Gastrocnemius medialis (tissue), 4 donors: ENCODE data around the gene KRT7. TPM values are rescaled to one million over a fixed set of nuclear protein-coding genes. Genes with fewer than 3 reads are reported as not detected.

Experiments used
- ATAC-seq, 2 donors: fragments of 150-250 bp; one replicate each; pipeline ENCODE4 v1.9.1; 2016
- DNase-seq, 2 donors: peaks; one replicate each; pipeline ENCODE4 v3.0.0-alpha.2; 2019
- H3K27ac ChIP-seq, 4 donors: fragments of 200-600 bp; sonication (generic); 1 replicate in 1 of 4; 2 replicates in 3 of 4; pipeline ENCODE4 v1.5.1; 2016 to 2018; ENCODE audit warnings: mild to moderate bottlenecking in 2 of 4, moderate library complexity in 1 of 4
- H3K27me3 ChIP-seq, 3 donors: fragments of 200-600 bp; sonication (generic) in 2 of 3; 1 replicate in 1 of 3; 2 replicates in 2 of 3; pipeline versions ENCODE4 v1.5.1 to v1.6.0; 2016 to 2019; ENCODE audit warnings: mild to moderate bottlenecking in 1 of 3, moderate library complexity in 1 of 3
- H3K36me3 ChIP-seq, 2 donors: fragments of 200-600 bp; sonication (generic) in 1 of 2; one replicate each; pipeline ENCODE4 v1.5.1; 2017 to 2018
- H3K4me1 ChIP-seq, 2 donors: fragments of 200-600 bp; sonication (generic) in 1 of 2; one replicate each; pipeline ENCODE4 v1.5.1; 2016 to 2017; ENCODE audit warnings: mild to moderate bottlenecking in 2 of 2
- H3K4me3 ChIP-seq, 4 donors: fragments of 200-600 bp; sonication (generic) in 3 of 4; 1 replicate in 1 of 4; 2 replicates in 3 of 4; pipeline ENCODE4 v1.5.1; 2016 to 2019; ENCODE audit warnings: mild to moderate bottlenecking in 2 of 4
- H3K9me3 ChIP-seq, 3 donors: fragments of 200-600 bp; sonication (generic) in 2 of 3; 1 replicate in 1 of 3; 2 replicates in 2 of 3; pipeline ENCODE4 v1.5.1; 2016 to 2019
- POLR2A ChIP-seq, 2 donors: fragments of 450-650 bp; IDR thresholded peaks; one replicate each; pipeline ENCODE4 v1.6.1; 2017; ENCODE audit warnings: antibody characterized with exemption in 2 of 2, mild to moderate bottlenecking in 2 of 2, moderate library complexity in 2 of 2
- in situ Hi-C, 4 donors: fragments of 200-750 bp; cut with MboI; loops; one replicate each; pipeline versions ENCODE4 v1.15.0 to v1.8.0; 2017; ENCODE audit warnings: low sequenced_read_pairs in 4 of 4
- intact Hi-C: fragments of 100-400 bp; cut with DNase I; formaldehyde crosslinking; loops from one replicate; pipeline ENCODE4 v1.15.1; 2023; ENCODE audit warnings: low total_unique reads
- total RNA-seq, 4 donors: library from RNA; depleted of rRNA; stranded (reverse); fragments of >200 nt; gene quantifications; one replicate each; pipeline versions ENCODE4 v1.1.0 to v1.2.3, GENCODE V29; 2016
- TF ChIP-seq, protein P1 (sequence below), 5 experiments: fragments of 450-650 bp in 3 of 5; fragments of 200-600 bp in 2 of 5; sonication (generic) in 2 of 5; IDR thresholded peaks in 4 of 5; conservative IDR thresholded peaks in 1 of 5; 1 replicate in 4 of 5; 2 replicates in 1 of 5; pipeline ENCODE4 v1.5.1; 2016 to 2019; ENCODE audit warnings: antibody characterized with exemption in 5 of 5, mild to moderate bottlenecking in 3 of 5, moderate library complexity in 3 of 5

Gene KRT7
- total RNA-seq, 4 donors from 2014 or later, result 0.39 to 4.4 (median 1.2) TPM

DNA sequence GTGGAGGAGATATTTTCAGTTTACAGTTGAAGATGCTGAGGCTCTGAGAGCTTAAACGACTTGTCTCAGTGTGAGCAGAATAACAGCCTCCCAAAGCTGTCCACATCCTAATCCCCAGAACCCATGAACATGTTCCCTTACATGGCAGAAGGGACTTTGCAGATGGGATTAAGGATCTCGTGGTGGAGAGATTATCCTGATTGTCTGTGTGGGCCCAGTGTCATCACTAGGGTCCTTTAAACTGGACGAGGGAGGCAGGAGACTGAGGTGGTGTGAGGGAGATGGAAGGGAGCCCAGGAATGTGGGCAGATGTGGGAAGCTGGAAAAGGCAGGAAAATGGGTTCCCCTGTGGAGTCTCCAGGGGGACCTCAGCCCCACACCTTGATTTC lies 31.6 kb upstream of the KRT7 start:
- in situ Hi-C loops (no loop called here), intact Hi-C loops (no loop called here)
- ATAC-seq (no peak), DNase-seq (no peak)
- H3K27me3 ChIP-seq, result peaks cover 0 to 4% (median 0%) of the 10 kb centered on the region in 3 donors
- peaks cover 16 to 20% of the 10 kb centered on the region in 2 donors for H3K4me1 ChIP-seq
- no peak overlapping the region for H3K27ac ChIP-seq
- TF ChIP-seq POLR2A (IDR thresholded peaks at IDR 0.05), result no peak
- TF ChIP-seq, protein P1, sequence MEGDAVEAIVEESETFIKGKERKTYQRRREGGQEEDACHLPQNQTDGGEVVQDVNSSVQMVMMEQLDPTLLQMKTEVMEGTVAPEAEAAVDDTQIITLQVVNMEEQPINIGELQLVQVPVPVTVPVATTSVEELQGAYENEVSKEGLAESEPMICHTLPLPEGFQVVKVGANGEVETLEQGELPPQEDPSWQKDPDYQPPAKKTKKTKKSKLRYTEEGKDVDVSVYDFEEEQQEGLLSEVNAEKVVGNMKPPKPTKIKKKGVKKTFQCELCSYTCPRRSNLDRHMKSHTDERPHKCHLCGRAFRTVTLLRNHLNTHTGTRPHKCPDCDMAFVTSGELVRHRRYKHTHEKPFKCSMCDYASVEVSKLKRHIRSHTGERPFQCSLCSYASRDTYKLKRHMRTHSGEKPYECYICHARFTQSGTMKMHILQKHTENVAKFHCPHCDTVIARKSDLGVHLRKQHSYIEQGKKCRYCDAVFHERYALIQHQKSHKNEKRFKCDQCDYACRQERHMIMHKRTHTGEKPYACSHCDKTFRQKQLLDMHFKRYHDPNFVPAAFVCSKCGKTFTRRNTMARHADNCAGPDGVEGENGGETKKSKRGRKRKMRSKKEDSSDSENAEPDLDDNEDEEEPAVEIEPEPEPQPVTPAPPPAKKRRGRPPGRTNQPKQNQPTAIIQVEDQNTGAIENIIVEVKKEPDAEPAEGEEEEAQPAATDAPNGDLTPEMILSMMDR (IDR thresholded peaks at IDR 0.05 in 4 of 5, conservative IDR thresholded peaks at IDR 0.05 in 1 of 5), result no peak
- no peaks in the 10 kb centered on the region for H3K9me3 ChIP-seq
- no peak overlapping the region for H3K4me3 ChIP-seq
- H3K36me3 ChIP-seq, result no peaks in the 10 kb centered on the region

- DNase-seq, result no peak
- H3K27ac ChIP-seq, result no peak overlapping the region
- intact Hi-C loops (no loop called here), in situ Hi-C loops (no loop called here)
- peaks cover 19 to 21% of the 10 kb centered on the region in 2 donors for H3K4me1 ChIP-seq
- no peaks in the 10 kb centered on the region for H3K36me3 ChIP-seq
- peaks cover 0 to 4% (median 0%) of the 10 kb centered on the region in 3 donors for H3K27me3 ChIP-seq
- no peaks in the 10 kb centered on the region for H3K9me3 ChIP-seq
- ATAC-seq, result no peak
- H3K4me3 ChIP-seq, result no peak overlapping the region
- TF ChIP-seq, protein P1 (IDR thresholded peaks at IDR 0.05 in 4 of 5, conservative IDR thresholded peaks at IDR 0.05 in 1 of 5), result no peak
- TF ChIP-seq POLR2A (IDR thresholded peaks at IDR 0.05), result no peak
These were observed 30.5 kb upstream of the KRT7 start for GRCh38 chr12:52202361-52203078.

DNA sequence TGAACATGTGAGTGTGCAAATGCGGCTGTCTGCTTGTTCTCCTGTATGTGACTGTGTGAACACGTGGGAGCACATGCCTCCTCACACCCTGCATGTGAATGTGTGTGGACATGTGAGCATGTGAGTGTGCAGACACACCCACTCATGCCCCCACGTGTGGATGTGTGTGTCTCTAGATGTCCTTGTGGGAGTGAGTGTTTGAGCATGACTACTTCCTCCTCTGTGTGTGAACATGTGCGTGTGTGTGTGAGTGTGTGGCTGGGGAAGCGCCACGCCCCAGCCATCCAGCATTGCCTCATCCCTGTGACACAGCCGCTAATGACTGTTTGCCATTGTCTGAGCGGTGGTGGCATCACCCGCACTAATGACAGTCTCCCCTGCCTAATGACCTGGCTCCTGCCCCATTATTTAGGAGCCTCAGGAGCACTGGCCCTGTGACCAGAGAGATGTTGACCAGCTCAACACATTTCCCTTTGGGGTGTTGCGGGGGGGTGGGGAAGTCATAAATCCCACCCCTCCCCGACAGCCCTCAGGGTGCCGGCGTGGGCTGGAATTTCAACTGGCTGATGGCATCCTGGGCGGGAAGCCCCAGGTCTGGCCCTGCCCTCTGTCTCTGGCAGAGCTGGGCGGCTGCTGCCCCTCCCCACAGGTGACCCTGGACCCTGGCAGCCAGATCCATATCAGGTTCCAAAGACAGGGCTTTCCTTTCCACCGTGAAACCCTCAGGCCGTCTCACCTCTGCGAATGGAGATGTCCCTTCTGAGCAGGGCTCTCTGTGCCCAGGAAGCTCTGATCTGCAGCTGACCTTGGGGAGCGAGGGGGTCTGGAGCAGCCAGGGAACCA lies 29.7 kb upstream of the KRT7 start:
- DNase-seq (peak in 1 of 2 donors; percentile 37), ATAC-seq (no peak)
- no peak overlapping the region for H3K27ac ChIP-seq
- in situ Hi-C loops, result no loop called here
- intact Hi-C loops, result no loop called here
- H3K9me3 ChIP-seq, result no peaks in the 10 kb centered on the region
- peaks cover 0 to 4% (median 0%) of the 10 kb centered on the region in 3 donors for H3K27me3 ChIP-seq
- H3K4me1 ChIP-seq, result peaks cover 22 to 25% of the 10 kb centered on the region in 2 donors
- H3K4me3 ChIP-seq, result no peak overlapping the region
- no peaks in the 10 kb centered on the region for H3K36me3 ChIP-seq
- TF ChIP-seq POLR2A (IDR thresholded peaks at IDR 0.05), result no peak
- TF ChIP-seq, protein P1 (IDR thresholded peaks at IDR 0.05 in 4 of 5, conservative IDR thresholded peaks at IDR 0.05 in 1 of 5), result no peak

GRCh38 chr12:52204095-52204930 lies 28.7 kb upstream of the KRT7 start:
- TF ChIP-seq, protein P1 (IDR thresholded peaks at IDR 0.05 in 4 of 5, conservative IDR thresholded peaks at IDR 0.05 in 1 of 5), result no peak
- no peak for TF ChIP-seq POLR2A (IDR thresholded peaks at IDR 0.05)
- Histone ChIP-seq H3K9me3 (no peaks in the 10 kb centered on the region), H3K27me3 (peaks cover 0 to 4% (median 0%) of the 10 kb centered on the region in 3 donors), H3K27ac (no peak overlapping the region), H3K4me3 (no peak overlapping the region), H3K36me3 (no peaks in the 10 kb centered on the region), H3K4me1 (peaks cover 14 to 17% of the 10 kb centered on the region in 2 donors)
- in situ Hi-C loops (no loop called here), intact Hi-C loops (no loop called here)
- no peak for ATAC-seq
- DNase-seq, result peak in 1 of 2 donors; percentile 4
